ENCODE results near the gene PRKCD.
"Not testable (repeated sequence)": the region's sequence is repeated elsewhere in the genome, so short reads cannot be mapped to it uniquely, and the experiment has no call there.

PRKCD gene

DNA sequence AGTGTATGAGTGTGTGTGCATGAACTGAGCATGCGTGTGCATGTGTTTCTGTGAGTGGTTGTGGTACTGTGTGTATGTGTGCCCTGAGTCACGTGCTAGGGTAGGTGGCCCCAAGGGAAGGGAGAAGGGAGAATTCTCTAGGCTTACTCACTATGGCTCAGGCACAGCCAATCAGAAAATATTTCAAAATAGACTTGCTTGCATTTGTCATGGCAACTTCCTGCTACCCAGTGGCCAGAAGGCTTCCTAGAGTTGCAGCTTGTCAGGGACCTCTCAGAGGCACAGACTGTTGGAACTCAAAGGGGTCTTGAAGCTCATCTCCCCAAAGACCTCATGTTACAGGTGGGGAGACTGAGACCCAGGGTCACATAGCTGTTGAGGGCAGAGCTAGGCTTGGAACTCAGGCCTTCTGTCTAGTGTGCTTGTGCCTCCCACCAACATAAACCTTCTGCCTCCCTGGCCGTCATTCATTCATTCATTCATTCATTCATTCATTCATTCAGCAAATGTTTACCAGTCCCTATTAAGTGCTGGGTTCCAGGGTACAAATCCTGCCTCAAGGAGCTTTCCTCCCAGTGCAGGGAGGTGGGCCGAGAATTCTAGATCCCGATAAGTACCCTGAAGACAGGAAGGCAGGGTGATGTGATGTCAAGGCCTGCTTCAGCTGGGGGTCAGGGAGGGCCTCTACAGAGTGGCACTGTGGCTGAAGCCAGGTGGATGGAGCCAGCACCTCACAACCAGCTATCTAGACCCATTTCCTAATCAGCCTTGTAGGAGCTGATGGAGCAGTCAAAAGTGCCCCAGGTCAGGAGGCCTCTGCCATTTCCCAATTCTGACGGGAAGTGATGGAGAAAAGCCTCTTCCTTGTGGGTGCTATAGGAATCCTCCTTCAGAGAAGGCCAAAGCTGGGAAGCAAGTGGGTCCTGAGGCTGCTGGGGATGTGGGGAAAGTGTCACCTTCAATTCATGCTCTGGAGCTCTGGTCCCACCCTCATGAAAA, 19.9 kb upstream of the PRKCD start:
- no peak for DNase-seq

DNA sequence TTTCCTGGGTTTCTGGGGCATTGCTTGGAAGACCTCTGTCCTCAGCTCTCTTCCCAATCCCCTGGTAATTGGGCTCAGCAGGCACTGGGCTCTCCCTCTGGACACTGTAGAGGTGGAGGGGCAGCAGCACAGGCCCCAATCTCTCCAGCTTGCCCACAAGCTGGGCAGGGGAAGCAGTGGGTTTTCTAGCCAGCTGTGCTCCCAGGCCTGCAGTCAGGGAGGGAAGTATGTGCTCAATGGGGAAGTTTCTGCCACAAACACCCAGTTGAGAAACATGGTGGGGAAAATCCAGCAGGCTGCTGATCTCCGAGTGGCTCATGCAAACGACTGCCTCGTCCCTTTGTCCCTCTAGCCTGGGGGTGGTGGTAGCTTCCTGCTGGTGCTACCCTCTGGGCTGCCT, 18.0 kb upstream of the PRKCD start:
- no peak for DNase-seq

DNA sequence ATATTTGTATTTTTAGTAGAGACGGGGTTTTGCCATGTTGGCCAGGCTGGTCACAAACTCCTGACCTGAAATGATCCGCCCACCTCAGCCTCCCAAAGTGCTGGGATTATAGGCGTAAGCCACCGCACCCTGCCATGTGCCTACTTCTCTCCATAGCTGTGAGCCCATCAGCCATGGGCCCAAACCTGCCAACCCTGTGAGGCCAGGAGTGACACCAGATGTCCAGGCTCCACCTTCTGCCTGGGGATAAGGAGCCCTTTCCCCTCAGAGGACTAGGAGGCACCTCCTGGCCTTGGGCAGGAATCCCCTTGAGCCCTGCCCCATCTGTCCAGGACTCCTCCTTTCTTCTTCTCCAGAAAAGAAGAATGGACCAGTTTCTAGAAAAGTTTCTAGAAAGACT, 16.6 kb upstream of the PRKCD start:
- no peak for DNase-seq

DNA sequence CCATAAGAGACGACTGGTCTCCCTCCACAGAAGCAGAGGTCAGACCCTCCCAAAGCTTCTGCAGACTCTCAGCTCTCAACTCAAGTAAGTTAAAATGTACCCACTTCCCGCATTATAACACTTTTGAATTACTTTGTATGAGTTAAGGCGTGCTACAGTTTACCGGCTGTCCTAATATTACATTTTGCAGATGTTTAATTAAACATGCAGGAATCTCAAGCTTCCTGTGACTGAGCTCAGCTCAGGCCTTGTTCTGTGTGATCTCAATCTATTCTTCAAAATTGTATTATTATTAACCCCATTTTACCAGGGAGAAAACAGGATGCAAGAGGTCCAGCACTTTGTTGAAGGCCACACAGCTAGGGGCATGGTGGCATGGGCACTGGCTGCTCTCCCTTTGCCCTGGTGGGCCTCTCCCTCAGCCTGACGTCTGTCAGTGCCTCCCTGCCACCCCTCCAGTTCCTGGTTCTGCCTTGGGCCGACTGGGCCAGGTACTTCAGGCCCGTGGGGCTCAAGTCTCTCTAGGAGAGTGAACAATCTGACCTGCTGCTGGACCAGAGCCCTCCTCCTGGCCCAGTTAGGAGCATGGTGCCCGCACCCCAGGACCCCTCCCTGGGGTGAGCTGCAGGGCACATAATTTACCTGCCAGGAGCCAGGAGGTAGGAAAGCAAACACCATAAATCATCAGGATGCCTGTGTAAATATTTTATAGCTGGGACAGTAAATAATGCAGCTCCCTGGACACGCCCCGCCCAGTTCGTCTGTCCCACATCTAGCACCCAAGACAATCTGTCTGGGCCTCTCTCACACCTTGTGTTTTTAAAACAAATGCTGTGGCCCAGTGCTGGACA, 15.9 kb upstream of the PRKCD start:
- DNase-seq, result no peak

DNA sequence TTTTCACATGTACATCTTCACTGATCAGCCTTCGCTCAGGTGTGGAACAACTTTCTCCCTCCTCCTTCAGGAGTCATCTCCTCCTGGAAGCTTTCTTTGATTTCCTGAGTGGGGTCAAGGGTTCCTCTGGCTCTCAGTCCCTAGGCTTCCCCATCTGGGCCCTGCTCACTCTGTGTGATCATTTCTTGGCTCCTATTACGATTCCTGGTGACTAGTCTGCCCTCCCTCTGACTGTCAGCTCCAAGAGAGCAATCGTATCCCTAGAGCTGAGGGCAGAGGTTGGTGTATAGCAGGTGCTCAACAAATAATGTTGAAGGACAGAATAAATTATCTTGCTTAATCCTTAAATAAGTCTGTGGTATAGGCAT, 15.3 kb upstream of the PRKCD start:
- DNase-seq, result no peak

DNA sequence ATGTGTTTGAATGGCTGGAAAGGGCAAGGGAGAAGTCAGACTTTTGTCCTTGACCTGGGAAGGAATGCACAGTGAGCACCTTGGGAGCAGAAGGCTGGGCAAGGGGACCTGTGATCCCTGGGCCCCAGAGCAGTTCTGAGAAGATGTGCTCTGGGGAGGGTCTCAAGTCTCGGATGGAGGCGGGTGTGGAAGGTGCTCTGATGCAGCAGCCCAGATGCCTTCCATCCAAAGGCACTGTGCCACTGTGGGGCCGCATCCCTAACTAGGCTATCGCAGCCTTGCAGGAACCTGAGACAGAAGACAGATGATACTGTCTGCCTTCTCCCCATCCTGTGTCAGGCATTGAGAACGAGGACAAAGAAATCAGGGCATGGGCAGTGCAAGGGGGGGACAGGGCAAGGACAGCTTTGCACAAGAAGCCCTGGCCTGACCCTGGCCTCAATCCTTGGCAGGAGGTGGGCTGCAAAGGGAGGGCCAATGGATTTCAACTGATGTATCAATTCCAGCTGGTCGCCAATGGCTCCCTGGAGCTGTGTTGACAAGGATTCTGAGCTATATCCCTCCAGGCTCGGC, 14.6 kb upstream of the PRKCD start:
- DNase-seq, result no peak

DNA sequence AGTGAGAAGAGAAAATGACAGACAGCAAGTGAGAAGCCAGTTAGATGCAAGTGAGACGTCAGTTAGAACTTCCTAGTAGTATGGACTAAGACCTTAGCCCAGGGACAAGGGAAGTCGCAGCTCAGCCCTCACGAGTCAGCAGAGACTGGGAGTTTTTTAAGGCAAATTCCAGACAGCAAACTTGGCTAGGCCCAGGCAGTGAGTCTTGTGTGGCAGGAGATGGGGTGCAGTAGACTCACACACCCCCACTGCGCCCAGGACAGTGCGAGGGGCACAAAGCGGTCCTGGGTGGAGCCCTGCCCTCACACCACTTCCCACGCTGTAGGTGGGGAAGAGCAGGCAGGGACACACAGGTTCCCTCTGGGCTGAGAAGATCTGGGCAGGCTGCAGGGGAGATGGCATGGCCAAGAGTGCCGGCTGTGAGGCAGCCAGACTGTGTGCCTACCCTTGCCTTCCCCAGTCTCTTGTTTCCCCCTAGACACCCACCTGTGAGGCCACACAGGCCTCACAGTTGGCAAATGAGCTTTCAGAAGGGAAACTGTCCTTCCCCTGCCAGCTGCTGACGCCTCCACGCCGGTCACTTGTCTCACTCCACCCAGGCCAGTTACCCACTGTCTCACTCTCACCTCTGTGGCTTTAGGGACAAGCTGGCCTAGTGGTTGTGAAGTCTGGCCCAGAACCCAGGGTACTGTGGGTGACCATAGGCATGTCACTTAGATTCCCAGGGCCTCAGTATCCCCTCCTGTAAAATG, 13.7 kb upstream of the PRKCD start:
- DNase-seq, result no peak

DNA sequence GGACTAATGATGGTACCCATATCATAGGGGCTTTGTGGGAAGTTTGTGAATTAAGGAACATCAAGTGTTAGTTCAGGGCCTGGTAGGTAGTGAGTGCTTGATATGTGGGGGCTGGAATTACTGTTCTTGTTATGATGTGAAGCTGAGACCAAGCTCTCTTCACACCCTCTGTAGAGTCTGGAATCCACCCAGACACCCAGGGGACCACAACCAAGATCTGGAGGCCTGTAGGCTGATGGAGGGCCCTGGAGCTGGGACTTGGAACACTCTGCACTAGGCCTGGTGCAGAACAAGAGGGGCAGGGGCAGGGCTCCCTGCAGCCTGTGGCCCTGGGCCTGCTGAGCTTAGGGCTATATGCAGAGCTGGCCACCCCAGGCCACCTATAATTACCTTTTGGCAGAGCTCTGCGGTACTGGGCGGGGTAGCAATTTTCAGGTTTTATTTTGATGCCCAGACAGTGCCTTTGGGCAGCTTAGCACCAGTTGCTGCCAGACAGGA, 13.1 kb upstream of the PRKCD start:
- no peak for DNase-seq

DNA sequence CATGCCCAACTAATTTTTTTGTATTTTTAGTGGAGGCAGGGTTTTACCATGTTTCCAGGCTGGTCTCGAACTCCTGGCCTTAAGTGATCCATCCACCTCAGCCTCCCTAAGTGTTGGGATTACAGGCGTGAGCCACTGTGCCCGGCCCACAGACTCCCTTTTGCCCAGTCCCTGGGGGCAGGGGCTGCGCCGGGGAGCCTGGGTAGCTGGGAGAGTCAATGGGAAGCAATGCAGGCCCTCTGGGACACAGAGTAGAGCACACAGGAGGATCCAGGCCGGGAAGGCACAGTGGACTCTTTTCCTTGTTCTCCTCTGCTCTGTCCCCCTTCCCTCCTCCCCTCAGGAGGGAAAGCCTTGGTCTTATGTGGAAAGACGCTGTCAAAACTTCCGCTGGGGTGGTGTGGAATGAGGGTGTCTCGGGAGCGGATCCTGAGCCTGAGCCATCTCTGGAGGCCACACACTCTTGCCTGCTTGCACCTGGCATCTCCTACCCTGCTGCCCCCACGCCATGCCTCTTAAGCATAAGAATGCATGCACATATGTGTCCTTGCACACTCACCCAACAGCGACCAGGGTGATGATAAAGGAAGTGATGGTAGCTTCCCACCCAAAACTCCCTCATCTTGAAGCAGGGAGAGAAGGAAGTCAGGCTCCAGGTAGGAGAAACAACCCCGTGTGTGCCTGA, 11.9 kb upstream of the PRKCD start:
- no peak for DNase-seq

DNA sequence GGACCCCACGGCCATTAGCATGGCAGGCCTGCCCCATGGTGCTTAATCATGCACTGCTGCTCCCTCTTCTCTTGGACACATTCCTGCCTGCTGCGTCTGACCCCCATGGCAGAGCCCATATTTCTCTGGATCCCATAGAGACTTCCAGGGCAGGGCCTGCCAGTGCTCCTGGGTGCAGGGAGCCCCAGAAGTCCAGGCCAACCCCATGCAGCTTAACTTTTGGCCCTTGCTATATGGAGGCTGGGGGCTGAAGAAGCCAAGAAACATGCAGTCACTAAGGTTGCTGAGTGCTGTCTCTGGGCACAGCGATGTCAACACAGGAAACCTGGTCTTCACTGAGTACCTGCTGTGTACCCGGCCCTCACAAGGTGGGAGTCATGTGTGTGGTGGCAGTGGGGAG, 11.3 kb upstream of the PRKCD start:
- DNase-seq, result no peak

DNA sequence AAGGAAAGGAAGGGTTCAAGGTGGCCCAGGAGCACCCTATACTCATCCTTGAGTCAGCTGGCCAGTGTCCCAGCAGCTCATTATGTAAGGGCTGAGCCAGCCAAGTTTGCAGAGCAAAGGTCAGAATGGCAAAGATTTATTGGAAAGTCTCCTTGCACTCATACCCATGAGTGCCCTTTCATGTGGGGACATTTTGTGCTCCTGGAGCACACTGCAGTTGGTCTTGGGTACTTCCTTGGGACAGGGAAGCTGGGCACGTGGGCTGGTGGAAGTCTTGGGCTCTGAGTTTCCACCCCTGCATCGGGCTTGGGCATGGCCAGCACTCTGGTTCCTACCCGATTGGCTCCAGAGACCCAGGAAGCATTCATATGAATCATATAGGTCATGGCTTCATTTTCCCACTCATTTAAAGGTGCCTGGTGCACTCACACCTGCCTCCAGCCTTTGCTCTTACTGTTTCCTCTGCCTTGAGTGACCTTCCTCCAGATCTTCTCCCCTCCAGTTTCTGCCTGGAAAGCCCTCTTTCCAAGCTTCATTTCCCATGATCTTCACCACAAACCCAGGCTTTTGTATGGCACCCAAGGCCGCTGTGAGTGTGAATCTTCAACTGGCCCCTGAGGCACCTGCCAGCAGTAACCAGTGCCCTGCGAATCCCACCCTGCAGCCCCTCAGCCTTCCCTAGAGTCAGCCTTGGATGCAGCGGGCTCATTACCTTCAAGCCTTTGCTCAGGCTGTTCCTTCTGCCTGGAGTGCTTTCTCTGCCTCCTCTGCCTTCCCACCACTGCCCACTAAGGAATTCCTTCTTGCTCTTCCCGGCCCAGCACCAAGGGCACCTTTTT, 10.5 kb upstream of the PRKCD start:
- DNase-seq, result no peak

DNA sequence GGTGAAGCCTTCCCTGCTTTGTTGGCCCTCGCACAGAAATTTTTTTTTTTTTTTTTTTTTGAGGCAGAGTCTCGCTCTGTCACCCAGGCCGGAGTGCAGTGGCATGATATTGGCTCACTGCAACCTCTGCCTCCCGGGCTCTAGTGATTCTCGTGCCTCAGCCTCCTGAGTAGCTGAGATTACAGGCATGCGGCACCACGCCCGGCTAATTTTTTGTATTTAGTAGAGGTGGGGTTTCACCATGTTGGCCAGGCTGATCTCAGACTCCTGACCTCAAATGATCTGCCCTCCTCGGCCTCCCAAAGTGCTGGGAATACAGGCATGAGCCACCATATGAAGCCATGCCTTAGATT, 9.9 kb upstream of the PRKCD start:
- not testable (repeated sequence) for DNase-seq

DNA sequence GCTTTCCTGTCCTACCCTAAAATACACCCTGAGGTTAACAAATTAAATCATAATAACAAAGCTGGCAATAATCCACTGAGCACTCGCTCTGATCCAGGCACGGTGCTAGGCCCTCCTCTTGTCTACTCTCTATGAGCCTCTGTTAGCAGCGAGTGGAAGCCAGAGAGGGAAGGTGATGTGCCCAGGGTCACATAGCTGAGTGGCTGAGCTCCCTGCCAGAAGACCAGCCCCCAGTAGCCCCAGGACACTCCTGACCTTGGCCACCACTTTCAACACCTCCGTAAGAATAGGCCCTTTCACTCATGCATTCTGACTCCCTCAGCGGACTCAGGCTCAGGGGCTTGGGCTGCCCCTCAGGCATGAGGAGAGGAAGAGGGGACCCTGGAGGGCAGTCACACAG, 9.5 kb upstream of the PRKCD start:
- DNase-seq, result no peak

DNA sequence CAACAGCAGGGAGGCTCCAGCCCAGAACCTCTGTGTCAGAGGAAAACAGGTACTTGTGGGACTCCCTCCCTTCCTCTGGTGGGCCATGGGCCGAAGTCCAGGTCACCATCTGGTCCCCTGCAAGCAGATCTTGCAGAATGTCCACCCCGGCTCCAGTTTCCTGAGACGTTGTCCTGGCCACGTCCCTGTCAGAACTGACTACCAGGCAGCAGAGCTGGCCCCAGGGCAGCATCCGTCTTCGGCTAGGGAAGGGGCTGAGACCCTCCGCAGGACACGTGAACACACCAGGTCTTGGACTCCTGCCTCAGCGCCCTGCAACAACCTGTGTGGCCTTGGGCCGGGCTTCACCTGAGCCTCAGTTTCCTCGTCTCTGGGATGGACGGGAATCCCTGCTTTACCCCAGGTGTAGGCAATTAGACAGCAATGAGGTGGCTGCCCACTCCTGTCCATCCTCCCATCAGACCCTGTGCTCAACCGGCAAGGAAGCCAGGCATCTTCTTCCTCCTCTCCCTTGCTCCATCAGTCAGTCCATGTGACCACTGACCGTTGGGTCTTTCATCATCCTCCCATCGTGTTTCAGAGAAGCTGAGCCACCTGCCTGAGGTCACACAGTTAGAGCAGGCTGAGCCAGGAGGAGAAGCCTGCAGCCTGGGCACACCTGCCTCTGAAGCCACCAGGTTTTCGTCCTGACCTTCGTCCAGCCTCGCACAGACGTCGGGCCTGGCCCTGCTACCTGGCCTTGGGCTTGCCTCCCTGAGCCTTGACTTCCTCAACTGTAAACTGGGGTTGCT, 8.9 kb upstream of the PRKCD start:
- no peak for DNase-seq

DNA sequence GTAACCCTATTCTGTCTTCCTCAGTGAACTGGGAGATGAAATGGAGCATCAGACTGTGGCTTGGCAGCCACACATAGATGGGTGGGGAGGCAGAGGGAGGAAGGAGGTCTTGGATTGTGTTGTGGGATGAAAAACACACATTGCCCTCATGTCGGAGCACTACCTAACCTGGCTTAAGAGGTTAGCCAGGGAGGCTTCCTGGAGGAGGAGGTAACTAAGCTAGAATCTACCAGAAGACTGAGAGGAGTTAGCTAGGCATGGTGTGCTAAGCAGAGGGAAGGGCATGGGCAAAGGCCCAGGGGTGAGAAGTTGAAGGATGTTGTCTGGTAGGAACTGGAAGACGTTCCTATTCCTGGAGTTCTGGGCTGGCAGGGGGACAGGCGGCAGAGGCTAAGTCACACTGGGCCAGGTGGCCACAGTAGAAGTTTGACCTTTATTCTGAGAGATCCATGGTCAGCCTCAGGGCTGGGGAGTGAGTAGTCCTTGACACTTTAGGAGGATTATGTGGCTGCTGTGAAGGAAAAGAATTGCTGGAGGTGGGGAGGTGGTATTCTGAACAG, 7.7 kb upstream of the PRKCD start:
- no peak for DNase-seq

DNA sequence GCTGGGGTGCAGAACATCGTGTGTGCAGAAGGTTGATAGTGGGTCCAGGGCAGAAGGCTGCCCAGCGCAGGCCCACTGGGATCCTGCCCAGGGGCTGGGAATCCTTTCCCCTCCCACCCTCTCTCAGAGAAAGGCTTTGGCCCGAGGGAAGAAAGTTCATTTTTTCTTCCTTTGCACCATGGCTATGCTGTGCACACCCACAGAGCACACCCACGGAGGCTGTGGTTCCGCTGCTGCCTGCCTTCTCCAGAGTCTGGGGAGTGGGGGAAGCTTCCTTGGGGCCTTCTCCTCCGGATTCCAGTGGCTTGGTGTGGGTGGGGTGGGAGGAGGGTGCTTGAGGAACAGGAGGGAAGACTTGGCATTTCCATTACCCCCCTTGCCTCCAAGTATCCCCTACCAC, 7.0 kb upstream of the PRKCD start:
- no peak for DNase-seq

DNA sequence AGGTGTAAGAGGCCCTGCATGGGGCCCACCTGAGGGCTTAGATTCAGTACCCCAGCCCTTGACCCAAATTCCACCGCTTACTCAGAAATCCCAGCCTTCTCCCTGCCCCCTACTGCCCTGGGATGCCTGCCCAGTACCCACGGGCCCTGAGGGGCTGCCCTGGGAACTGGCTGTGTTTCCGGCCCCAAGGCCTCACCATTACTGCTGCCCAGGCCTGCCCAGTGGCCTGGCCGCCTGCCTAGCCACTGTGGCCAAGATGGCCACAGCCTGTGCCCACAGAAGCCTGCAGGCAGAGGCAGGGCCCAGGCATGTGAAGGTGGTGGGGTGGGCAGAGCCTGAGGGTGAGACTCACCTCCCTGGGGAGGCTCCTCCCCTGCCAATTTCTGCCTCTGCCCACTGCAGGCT, 6.1 kb upstream of the PRKCD start:
- no peak for DNase-seq

DNA sequence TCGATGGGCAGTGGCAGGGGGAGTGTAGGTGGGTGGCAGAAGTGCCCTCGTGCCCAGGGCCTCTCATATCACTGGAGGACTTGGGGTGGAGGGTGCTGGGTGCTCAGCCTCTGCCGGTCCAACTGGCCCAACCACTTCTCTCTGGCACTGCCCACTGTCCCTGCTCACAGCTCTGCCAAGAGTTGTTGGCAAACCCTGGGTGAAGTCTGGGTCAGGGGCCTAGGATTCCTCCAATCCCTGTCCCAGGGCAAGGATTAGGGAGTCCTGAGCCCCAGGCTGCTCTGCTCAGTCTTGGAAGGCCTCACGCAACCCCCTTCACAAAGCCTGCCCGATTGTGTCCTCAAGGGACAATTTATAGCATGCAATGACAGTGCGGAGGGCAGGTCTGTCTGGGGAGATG, 5.2 kb upstream of the PRKCD start:
- DNase-seq, result no peak

DNA sequence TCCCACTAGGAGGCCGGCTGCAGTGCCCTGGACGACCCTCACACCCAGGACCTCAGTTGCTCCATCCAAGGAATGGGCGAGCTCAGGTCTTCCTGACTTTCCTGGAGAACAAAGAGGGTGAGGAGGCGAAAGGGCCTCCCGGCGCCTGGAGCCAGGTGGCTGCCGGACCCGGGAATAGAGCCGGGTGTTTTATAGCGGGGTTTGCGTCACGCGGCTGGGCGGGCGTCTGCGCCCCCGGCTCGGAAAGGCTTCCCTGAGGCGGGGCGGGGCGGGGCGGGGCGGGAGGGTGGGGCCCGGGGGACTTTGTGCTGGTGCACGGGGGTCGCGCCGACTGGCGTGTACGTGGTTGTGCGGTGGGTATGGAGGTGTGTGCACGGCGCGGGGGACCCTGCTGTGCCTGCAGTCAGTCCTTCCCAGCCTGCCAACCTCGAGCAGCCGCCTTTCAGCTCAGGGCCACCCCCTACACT, 4.6 kb upstream of the PRKCD start:
- no peak for DNase-seq

Measured in stimulated activated CD4-positive, alpha-beta T cell treated with anti-CD3 and anti-CD28 coated beads, Interleukin-4, amount 100 ng/mL, for 1 hour (primary cell).